Kidney (tissue), 14 donors: ENCODE results near the gene SNX24. TPM values are rescaled to one million over a fixed set of nuclear protein-coding genes. Genes with fewer than 3 reads are reported as not detected.

Experiments used
- DNase-seq, 5 donors: peaks; one replicate each; pipeline ENCODE4 v3.0.0-alpha.2; 2013 to 2020
- FAIRE-seq: peaks from 2 replicates; lab custom pipeline; 2012; peaks lifted over from hg19 to GRCh38; lab: Jason Lieb, UNC
- H3K27ac ChIP-seq, 2 donors: one replicate each; pipeline ENCODE4 v1.7.0; 2013; ENCODE audit warnings: low read depth in 2 of 2, low read length in 2 of 2, inconsistent platforms in 1 of 2
- H3K27me3 ChIP-seq: one replicate; pipeline ENCODE4 v1.7.1; 2013; ENCODE audit warnings: low read length, inconsistent platforms; ENCODE audit not compliant: control insufficient read depth, insufficient read depth
- H3K36me3 ChIP-seq, 3 donors: one replicate each; pipeline versions ENCODE4 v1.7.0 to v1.7.1; 2013; ENCODE audit warnings: low read length in 3 of 3, control low read depth in 1 of 3, inconsistent platforms in 1 of 3; ENCODE audit not compliant: insufficient read depth in 3 of 3, control insufficient read depth in 2 of 3
- H3K4me1 ChIP-seq, 3 donors: one replicate each; pipeline versions ENCODE4 v1.7.0 to v1.7.1; 2013; ENCODE audit warnings: low read length in 3 of 3, inconsistent platforms in 1 of 3, low read depth in 1 of 3; ENCODE audit not compliant: control insufficient read depth in 2 of 3, insufficient read depth in 2 of 3
- H3K4me3 ChIP-seq, 3 donors: one replicate each; pipeline versions ENCODE4 v1.7.0 to v1.8.1; 2013; ENCODE audit warnings: low read length in 3 of 3, control low read depth in 1 of 3, inconsistent platforms in 1 of 3
- H3K9ac ChIP-seq, 3 donors: one replicate each; pipeline versions ENCODE4 v1.7.0 to v1.7.1; 2013; ENCODE audit warnings: low read length in 3 of 3, control low read depth in 1 of 3, inconsistent platforms in 1 of 3
- H3K9me3 ChIP-seq, 3 donors: one replicate each; pipeline versions ENCODE4 v1.7.0 to v1.7.1; 2013; ENCODE audit warnings: low read length in 3 of 3, control low read depth in 1 of 3, inconsistent platforms in 1 of 3; ENCODE audit not compliant: control insufficient read depth in 2 of 3, insufficient read depth in 1 of 3
- intact Hi-C: fragments of 100-400 bp; cut with DNase I; formaldehyde crosslinking; loops from one replicate; pipeline ENCODE4 v1.11.1; 2022
- polyA plus RNA-seq: library from polyadenylated mRNA; stranded (reverse); fragments of 350-450 nt; fragmentation: Illumina TruSeq; extraction: RNeasy Lipid Tissue Mini Kit (QIAGEN cat#74804); gene quantifications from one replicate; pipeline ENCODE4 v1.2.3, GENCODE V29; 2014; ENCODE audit warnings: low read depth, low replicate concordance; ENCODE audit not compliant: insufficient read depth
- total RNA-seq: library from RNA; stranded (reverse); fragmentation: NEBNext Ultra II Directional; extraction: Animal tissue kit (Norgen Biotek cat#: 25700); gene quantifications from one replicate; pipeline ENCODE4 v1.2.1, GENCODE V29; 2021
- TF ChIP-seq, protein P1 (sequence below): IDR thresholded peaks from 3 replicates; pipeline ENCODE4 v1.5.1; 2012; ENCODE audit warnings: mild to moderate bottlenecking, moderate library complexity, borderline replicate concordance; ENCODE audit not compliant: insufficient read depth; ENCODE audit errors: extremely low read depth
- donor health status: control.
- donor health status: control.
- donor health status: control.
- donor health status: control.
- donor health status: control.
- donor health status: DM: yes; HTN: yes; CAD: no.
- donor health status: Normal renal cell carcinoma (clear cell type).

Gene SNX24
- total and polyA plus RNA-seq, 2 donors from 2014 or later, result 23.8 to 27.0 TPM

DNA sequence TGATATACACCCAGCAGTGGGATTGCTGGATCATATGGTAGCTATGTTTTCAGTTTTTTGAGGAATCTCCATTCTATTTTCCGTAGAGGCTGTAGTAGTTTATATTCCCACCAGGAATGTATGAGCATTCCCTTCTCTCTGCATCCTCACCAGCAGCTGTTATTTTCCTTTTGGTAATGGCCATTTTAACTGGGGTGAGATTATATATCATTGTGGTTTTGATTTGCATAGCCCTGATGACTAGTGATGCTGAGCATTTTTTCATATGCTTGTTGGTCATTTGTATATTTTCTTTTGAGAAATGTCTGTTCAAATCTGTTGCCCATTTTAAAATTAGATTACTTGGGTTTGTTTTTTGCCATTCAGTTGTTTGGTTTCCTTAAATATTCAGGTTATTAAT, 202.3 kb downstream of the SNX24 start:
- Histone ChIP-seq H3K9me3 (no peaks in the 10 kb centered on the region), H3K27me3 (no peaks in the 10 kb centered on the region), H3K4me1 (no peaks in the 10 kb centered on the region), H3K9ac (no peak overlapping the region), H3K4me3 (no peak overlapping the region), H3K36me3 (no peaks in the 10 kb centered on the region), H3K27ac (no peak overlapping the region)
- TF ChIP-seq, protein P1, sequence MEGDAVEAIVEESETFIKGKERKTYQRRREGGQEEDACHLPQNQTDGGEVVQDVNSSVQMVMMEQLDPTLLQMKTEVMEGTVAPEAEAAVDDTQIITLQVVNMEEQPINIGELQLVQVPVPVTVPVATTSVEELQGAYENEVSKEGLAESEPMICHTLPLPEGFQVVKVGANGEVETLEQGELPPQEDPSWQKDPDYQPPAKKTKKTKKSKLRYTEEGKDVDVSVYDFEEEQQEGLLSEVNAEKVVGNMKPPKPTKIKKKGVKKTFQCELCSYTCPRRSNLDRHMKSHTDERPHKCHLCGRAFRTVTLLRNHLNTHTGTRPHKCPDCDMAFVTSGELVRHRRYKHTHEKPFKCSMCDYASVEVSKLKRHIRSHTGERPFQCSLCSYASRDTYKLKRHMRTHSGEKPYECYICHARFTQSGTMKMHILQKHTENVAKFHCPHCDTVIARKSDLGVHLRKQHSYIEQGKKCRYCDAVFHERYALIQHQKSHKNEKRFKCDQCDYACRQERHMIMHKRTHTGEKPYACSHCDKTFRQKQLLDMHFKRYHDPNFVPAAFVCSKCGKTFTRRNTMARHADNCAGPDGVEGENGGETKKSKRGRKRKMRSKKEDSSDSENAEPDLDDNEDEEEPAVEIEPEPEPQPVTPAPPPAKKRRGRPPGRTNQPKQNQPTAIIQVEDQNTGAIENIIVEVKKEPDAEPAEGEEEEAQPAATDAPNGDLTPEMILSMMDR, result no peak
- no peak for FAIRE-seq
- intact Hi-C loops, result no loop called here
- no peak for DNase-seq

DNA sequence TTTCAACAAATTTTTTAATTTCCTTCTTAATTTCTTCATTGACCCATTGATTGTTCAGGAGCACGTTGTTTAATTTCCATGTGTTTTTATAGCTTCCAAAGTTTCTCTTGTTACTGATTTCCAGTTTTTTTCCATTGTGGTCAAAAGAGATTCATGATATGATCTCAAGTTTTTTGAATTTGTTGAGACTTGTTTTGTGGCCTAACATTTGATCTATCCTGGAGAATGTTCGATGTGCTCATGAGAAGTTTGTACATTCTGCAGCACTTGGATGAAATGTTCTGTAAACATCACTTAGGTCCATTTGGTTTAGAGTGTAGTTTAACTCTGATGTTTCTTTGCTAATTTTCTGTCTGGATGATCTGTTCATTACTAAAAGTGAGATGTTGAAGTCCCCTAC, 205.8 kb downstream of the SNX24 start:
- FAIRE-seq (no peak), DNase-seq (no peak)
- Histone ChIP-seq H3K4me3 (no peak overlapping the region), H3K4me1 (no peaks in the 10 kb centered on the region), H3K27ac (no peak overlapping the region), H3K9me3 (peaks cover 0 to 2% (median 0%) of the 10 kb centered on the region in 3 donors), H3K9ac (no peak overlapping the region), H3K27me3 (no peaks in the 10 kb centered on the region), H3K36me3 (no peaks in the 10 kb centered on the region)
- intact Hi-C loops, result no loop called here
- TF ChIP-seq, protein P1, result no peak

Other genes with a start within 250 kb of the SNX24 start
- 81.3 TPM for gene SNX2, start 70.5 kb upstream of the SNX24 start, total RNA-seq
- gene SNX2, start 70.5 kb upstream of the SNX24 start, polyA plus RNA-seq, result 75.8 TPM
- gene PPIC, start 191.1 kb downstream of the SNX24 start, total RNA-seq, result 46.1 TPM
- 49.5 TPM for gene PPIC, start 191.1 kb downstream of the SNX24 start, polyA plus RNA-seq
- 1.4 TPM for gene PRDM6, start 243.6 kb downstream of the SNX24 start, total RNA-seq
- gene PRDM6, start 243.6 kb downstream of the SNX24 start, polyA plus RNA-seq, result 1.5 TPM